Adrenal gland (tissue), 12 donors: ENCODE data around the gene SNAP47. TPM values are rescaled to one million over a fixed set of nuclear protein-coding genes. Genes with fewer than 3 reads are reported as not detected.

Experiments used
- DNase-seq, 7 donors: peaks; one replicate each; pipeline ENCODE4 v3.0.0-alpha.2; 2019 to 2020
- H3K27ac ChIP-seq, 5 donors: fragments of 200-600 bp; sonication (generic) in 4 of 5; 1 replicate in 3 of 5; 2 replicates in 2 of 5; pipeline versions ENCODE4 v1.5.1 to v1.8.0; 2016 to 2020; ENCODE audit warnings: mild to moderate bottlenecking in 1 of 5
- H3K27me3 ChIP-seq: fragments of 200-600 bp; 2 replicates; pipeline ENCODE4 v1.8.0; 2021
- H3K36me3 ChIP-seq, 2 donors: fragments of 200-600 bp; replicated peaks in 1 of 2; 1 replicate in 1 of 2; 2 replicates in 1 of 2; pipeline versions ENCODE4 v1.5.1 to v1.8.0; 2018 to 2022
- H3K4me1 ChIP-seq, 2 donors: fragments of 200-600 bp; replicated peaks in 1 of 2; 1 replicate in 1 of 2; 2 replicates in 1 of 2; pipeline versions ENCODE4 v1.5.1 to v1.8.0; 2018 to 2021
- H3K4me3 ChIP-seq, 4 donors: fragments of 200-600 bp; sonication (generic) in 3 of 4; one replicate each; pipeline ENCODE4 v1.5.1; 2016 to 2018
- H3K9me3 ChIP-seq, 3 donors: fragments of 200-600 bp; sonication (generic) in 1 of 3; replicated peaks in 1 of 3; 1 replicate in 2 of 3; 2 replicates in 1 of 3; pipeline versions ENCODE4 v1.5.1 to v1.8.0; 2016 to 2021
- POLR2A ChIP-seq, 2 donors: fragments of 450-650 bp; IDR thresholded peaks; one replicate each; pipeline ENCODE4 v1.6.1; 2017; ENCODE audit warnings: antibody characterized with exemption in 2 of 2, mild to moderate bottlenecking in 2 of 2, moderate library complexity in 1 of 2
- WGBS, 4 donors: extraction: QIAGEN DNeasy Blood & Tissue Kit in 2 of 4; methylation state at CpG; one replicate each; pipeline versions ENCODE4 v1.1.5 to v1.1.7; 2013 to 2017; 5-methylcytosine and 5-hydroxymethylcytosine counted together
- intact Hi-C, 2 donors: fragments of 100-400 bp; cut with DNase I; formaldehyde crosslinking; loops; one replicate each; pipeline versions ENCODE4 v1.14.1 to v1.15.0; 2022 to 2023
- polyA plus RNA-seq, 3 donors: library from polyadenylated mRNA; stranded (reverse); fragments of 200-250 nt in 2 of 3; fragments of 350-450 nt in 1 of 3; fragmentation: Illumina TruSeq in 1 of 3; extraction: RNeasy Lipid Tissue Mini Kit (QIAGEN cat#74804) in 1 of 3; gene quantifications; one replicate each; pipeline ENCODE4 v1.2.3, GENCODE V29; 2013 to 2014
- total RNA-seq, 9 donors: library from RNA; depleted of rRNA in 4 of 9; stranded (reverse); fragments of >200 nt in 4 of 9; fragments of 120-200 nt in 1 of 9; fragmentation: NEBNext Ultra II Directional in 1 of 9; extraction: Animal tissue kit (Norgen Biotek cat#: 25700) in 1 of 9; gene quantifications; one replicate each; pipeline versions ENCODE4 v1.1.0 to v1.2.4, GENCODE V29; 2013 to 2023
- TF ChIP-seq, protein P1 (sequence below), 6 experiments: fragments of 450-650 bp in 4 of 6; fragments of 200-600 bp in 2 of 6; sonication (generic) in 1 of 6; IDR thresholded peaks; 1 replicate in 5 of 6; 2 replicates in 1 of 6; pipeline versions ENCODE4 v1.5.1 to v1.8.0; 2016 to 2021; ENCODE audit warnings: antibody characterized with exemption in 6 of 6, mild to moderate bottlenecking in 2 of 6, moderate library complexity in 1 of 6
- donor health status: healthy with polysubstance abuse.
- donor health status: Bipolar disorder and iron deficiency.
- donor health status: DM: yes; HTN: yes; CAD: no.
- donor health status: DM: no; HTN: no; CAD: no.
- donor health status: DM: no; HTN: no; CAD: no.
- donor health status: DM: yes; HTN: yes; CAD: no.

SNAP47 gene
- total and polyA plus RNA-seq, 12 donors = 24.5 to 216 (median 103) TPM

DNA sequence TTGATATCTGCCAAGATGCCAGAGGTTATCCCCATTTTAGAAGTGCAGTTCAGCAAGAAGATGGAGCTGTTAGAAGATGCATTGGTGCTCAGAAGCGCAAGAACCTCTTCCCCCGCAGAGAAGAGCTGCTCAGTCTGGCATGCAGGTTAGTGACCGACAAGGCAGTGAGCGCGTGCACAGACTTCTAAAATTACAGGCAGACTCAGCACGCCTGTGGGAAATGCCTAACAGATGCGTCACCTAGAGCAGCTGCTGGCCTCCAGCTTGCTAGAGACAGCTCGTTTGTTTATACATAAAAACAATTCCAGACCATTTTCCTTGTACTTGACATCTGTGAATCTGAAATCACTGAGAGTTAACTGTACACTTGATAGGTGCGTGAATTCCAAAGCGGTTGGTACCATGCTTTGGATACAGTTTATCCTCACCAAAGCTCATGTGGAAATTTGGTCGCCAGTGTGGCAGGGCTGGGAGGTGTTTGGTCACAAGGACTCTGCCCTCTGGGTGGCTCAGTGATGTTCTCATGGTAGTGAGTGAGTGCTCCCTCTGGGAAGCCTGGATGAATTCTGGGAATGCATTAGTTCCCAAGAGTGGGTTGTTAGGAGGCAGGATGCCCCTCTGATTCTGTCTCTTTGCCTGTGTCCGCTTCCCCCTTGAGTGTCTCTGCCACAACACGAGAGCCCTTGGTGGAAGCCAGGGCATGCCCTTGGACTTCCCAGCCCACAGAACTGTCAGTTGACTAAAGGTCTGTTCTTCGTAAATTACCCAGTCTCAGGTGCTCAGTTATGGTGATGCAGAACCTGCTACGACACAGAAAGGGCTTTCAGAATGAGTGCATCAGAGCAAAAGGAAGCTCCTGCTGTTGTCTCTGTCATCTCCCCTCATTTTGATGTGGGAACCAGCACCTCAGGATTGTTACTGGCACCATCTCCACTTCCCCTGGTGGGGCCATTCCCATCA is 24.4 kb downstream of the SNAP47 start:
- WGBS, 4 donors = 85 to 92% (median 88%) methylated on average over 13 to 15 of the region's 15 CpGs
- peak overlapping the region in 2 of 5 donors; percentile 6 to 30 for H3K27ac ChIP-seq
- peaks cover 0 to 33% of the 10 kb centered on the region in 2 donors for H3K36me3 ChIP-seq
- TF ChIP-seq, protein P1, sequence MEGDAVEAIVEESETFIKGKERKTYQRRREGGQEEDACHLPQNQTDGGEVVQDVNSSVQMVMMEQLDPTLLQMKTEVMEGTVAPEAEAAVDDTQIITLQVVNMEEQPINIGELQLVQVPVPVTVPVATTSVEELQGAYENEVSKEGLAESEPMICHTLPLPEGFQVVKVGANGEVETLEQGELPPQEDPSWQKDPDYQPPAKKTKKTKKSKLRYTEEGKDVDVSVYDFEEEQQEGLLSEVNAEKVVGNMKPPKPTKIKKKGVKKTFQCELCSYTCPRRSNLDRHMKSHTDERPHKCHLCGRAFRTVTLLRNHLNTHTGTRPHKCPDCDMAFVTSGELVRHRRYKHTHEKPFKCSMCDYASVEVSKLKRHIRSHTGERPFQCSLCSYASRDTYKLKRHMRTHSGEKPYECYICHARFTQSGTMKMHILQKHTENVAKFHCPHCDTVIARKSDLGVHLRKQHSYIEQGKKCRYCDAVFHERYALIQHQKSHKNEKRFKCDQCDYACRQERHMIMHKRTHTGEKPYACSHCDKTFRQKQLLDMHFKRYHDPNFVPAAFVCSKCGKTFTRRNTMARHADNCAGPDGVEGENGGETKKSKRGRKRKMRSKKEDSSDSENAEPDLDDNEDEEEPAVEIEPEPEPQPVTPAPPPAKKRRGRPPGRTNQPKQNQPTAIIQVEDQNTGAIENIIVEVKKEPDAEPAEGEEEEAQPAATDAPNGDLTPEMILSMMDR (IDR thresholded peaks at IDR 0.05) = no peak
- no peak for TF ChIP-seq POLR2A (IDR thresholded peaks at IDR 0.05)
- intact Hi-C loops = loop anchor here (5.0 to 10.0 kb wide), 2 partner anchors 188 to 275 kb away; partner anchors contain the start of gene WNT9A (in 1 of the 2)
- H3K4me1 ChIP-seq = peaks cover 2 to 30% of the 10 kb centered on the region in 2 donors
- no peaks in the 10 kb centered on the region for H3K9me3 ChIP-seq
- no peak overlapping the region for H3K4me3 ChIP-seq
- DNase-seq = peak in 2 of 7 donors; percentile 35 to 36
- no peaks in the 10 kb centered on the region for H3K27me3 ChIP-seq

- Histone ChIP-seq H3K36me3 (peaks cover 0 to 40% of the 10 kb centered on the region in 2 donors), H3K27ac (peak overlapping the region in 1 of 5 donors; percentile 6), H3K4me3 (no peak overlapping the region), H3K9me3 (no peaks in the 10 kb centered on the region), H3K27me3 (no peaks in the 10 kb centered on the region), H3K4me1 (peaks cover 2 to 30% of the 10 kb centered on the region in 2 donors)
- no peak for DNase-seq
- 83 to 94% (median 86%) methylated on average over 6 to 9 of the region's 9 CpGs for WGBS, 4 donors
- intact Hi-C loops = loop anchor here (5.0 to 10.0 kb wide), 2 partner anchors 187 to 276 kb away; partner anchors contain the start of gene WNT9A (in 1 of the 2)
- TF ChIP-seq, protein P1 (IDR thresholded peaks at IDR 0.05) = no peak
- TF ChIP-seq POLR2A (IDR thresholded peaks at IDR 0.05) = no peak
These were observed 25.1 kb downstream of the SNAP47 start for GRCh38 chr1:227760377-227760776.

- H3K4me1 ChIP-seq = peaks cover 2 to 17% of the 10 kb centered on the region in 2 donors
- peak overlapping the region in 2 of 5 donors; percentile 57 to 61 for H3K27ac ChIP-seq
- no peak for DNase-seq
- H3K4me3 ChIP-seq = no peak overlapping the region
- WGBS, 4 donors = 79 to 84% (median 83%) methylated on average over 15 to 17 of the region's 17 CpGs
- intact Hi-C loops = loop anchor here (5.0 to 10.0 kb wide), 2 partner anchors 186 to 277 kb away; partner anchors contain the start of gene WNT9A (in 1 of the 2)
- peaks cover 0 to 45% of the 10 kb centered on the region in 2 donors for H3K36me3 ChIP-seq
- no peaks in the 10 kb centered on the region for H3K27me3 ChIP-seq
- TF ChIP-seq POLR2A (IDR thresholded peaks at IDR 0.05) = no peak
- TF ChIP-seq, protein P1 (IDR thresholded peaks at IDR 0.05) = no peak
- no peaks in the 10 kb centered on the region for H3K9me3 ChIP-seq
These were observed 26.5 kb downstream of the SNAP47 start for GRCh38 chr1:227761621-227762230.
